Activated naive CD4-positive, alpha-beta T cell treated with anti-CD3 and anti-CD28 coated beads, Interleukin-2, amount 10 ng/mL, durations not matched to agents 5 hours and 36 hours (primary cell): ENCODE data around the gene TAS2R39. TPM values are rescaled to one million over a fixed set of nuclear protein-coding genes. Genes with fewer than 3 reads are reported as not detected.

Experiments
- total RNA-seq, 2 experiments: library from RNA; stranded (reverse); gene quantifications; one replicate each; pipeline ENCODE4 v1.2.3, GENCODE V29; 2021

TAS2R39 gene
- total RNA-seq, result not detected

GRCh38 chr7:143183024-143183423, at the start of gene TAS2R39:
TSS of gene TAS2R39 (plus strand) at chr7:143183419. CDS start at chr7:143183419, 0 bp downstream.

GRCh38 chr7:143221737-143222136, 38.5 kb downstream of the TAS2R39 start, which contains the start of gene TAS2R40:
TSS of gene TAS2R40 (plus strand) at chr7:143222037. CDS start at chr7:143222079, 42 bp downstream.

Other genes starting within 250 kb of the TAS2R39 start
- not detected for gene TRPV5, start 249.7 kb upstream of the TAS2R39 start, total RNA-seq
- gene LLCFC1, start 243.9 kb upstream of the TAS2R39 start, total RNA-seq, result not detected
- under 1 TPM; 0.17 to 0.33 TPM for gene KEL, start 221.1 kb upstream of the TAS2R39 start, total RNA-seq
- not detected for gene OR9A2, start 156.3 kb upstream of the TAS2R39 start, total RNA-seq
- gene OR6V1, start 131.1 kb upstream of the TAS2R39 start, total RNA-seq, result not detected
- gene PIP, start 51.3 kb upstream of the TAS2R39 start, total RNA-seq, result not detected
- not detected for gene TAS2R40, start 38.6 kb downstream of the TAS2R39 start, total RNA-seq
- gene GSTK1, start 80.0 kb downstream of the TAS2R39 start, total RNA-seq, result 100 to 1,000 TPM; 386 to 387 TPM
- 1 to 10 TPM in 1 of 2 experiments, under 1 TPM in 1; 0.71 to 1.6 TPM for gene TMEM139, start 101.5 kb downstream of the TAS2R39 start, total RNA-seq
- gene CASP2, start 104.9 kb downstream of the TAS2R39 start, total RNA-seq, result 100 to 1,000 TPM; 118 to 119 TPM
- not detected for gene CLCN1, start 132.7 kb downstream of the TAS2R39 start, total RNA-seq
- gene FAM131B, start 179.3 kb downstream of the TAS2R39 start, total RNA-seq, result under 1 TPM; 0.48 to 0.55 TPM
- 100 to 1,000 TPM; 160 to 169 TPM for gene ZYX, start 197.9 kb downstream of the TAS2R39 start, total RNA-seq
- gene EPHA1, start 225.4 kb downstream of the TAS2R39 start, total RNA-seq, result 10 to 100 TPM; 13.4 to 15.8 TPM